PC-3 (cell line): ENCODE data around the gene NCCRP1.

ENCODE experiments used
- EZH2 ChIP-seq: fragments of 300-600 bp; sonication (generic); IDR thresholded peaks from one replicate; pipeline ENCODE4 v1.6.1; 2017; ENCODE audit warnings: antibody characterized with exemption, mild to moderate bottlenecking, low read length; ENCODE audit not compliant: unreplicated experiment
- EZH2phosphoT487 ChIP-seq: fragments of 300-600 bp; sonication (generic); IDR thresholded peaks from 2 replicates; pipeline ENCODE4 v1.6.1; 2018; ENCODE audit warnings: mild to moderate bottlenecking, antibody characterized with exemption, low read length, borderline replicate concordance
- TF ChIP-seq, protein P1 (sequence below): fragments of 300-600 bp; sonication (generic); conservative IDR thresholded peaks from 2 replicates; pipeline ENCODE4 v1.5.1; 2017; ENCODE audit warnings: antibody characterized with exemption, low read depth, mild to moderate bottlenecking, low read length

DNA sequence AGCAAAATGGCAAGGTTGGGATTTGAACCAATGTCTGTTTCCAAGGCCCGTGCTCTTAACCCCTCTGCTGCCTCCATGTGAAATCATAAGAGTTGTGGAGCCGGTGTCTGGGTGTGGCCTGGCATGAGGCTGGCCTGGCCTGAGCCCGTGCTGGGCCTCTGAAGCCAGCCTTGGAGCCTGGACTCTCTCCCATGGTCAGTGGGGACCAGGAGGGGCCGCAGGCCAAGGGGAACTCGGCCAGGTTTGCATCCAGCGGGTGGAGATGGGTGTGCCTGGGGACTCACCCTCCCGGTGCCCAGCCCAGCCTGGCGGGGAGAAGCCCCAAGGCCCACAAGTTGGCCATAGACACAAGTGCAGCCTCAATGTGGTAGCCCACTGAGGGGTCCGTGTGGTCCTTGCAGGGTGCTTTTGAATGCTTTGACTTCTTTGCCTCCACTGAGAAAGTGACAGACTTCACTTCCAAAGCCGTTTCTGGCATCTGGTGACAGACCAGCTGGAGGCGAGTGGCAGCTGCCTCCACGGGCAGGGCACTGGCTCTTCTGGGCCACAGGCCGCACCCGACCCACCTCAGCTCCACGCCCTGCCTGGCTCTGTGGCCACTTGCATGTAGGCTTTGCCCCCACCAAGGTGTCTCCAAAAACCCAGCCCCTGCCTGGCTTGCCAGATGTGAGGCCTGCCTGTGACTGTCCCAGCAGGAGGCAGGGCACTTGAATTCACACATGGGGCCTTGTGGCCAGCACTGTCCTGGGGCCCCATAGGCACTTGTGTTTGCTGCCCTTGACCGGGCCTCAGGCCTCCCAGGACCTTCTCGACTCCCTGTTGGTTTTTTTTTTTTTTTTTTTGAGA is 26.2 kb upstream of the NCCRP1 start:
- TF ChIP-seq, protein P1, sequence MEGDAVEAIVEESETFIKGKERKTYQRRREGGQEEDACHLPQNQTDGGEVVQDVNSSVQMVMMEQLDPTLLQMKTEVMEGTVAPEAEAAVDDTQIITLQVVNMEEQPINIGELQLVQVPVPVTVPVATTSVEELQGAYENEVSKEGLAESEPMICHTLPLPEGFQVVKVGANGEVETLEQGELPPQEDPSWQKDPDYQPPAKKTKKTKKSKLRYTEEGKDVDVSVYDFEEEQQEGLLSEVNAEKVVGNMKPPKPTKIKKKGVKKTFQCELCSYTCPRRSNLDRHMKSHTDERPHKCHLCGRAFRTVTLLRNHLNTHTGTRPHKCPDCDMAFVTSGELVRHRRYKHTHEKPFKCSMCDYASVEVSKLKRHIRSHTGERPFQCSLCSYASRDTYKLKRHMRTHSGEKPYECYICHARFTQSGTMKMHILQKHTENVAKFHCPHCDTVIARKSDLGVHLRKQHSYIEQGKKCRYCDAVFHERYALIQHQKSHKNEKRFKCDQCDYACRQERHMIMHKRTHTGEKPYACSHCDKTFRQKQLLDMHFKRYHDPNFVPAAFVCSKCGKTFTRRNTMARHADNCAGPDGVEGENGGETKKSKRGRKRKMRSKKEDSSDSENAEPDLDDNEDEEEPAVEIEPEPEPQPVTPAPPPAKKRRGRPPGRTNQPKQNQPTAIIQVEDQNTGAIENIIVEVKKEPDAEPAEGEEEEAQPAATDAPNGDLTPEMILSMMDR = no peak
- TF ChIP-seq EZH2 (no peak), EZH2phosphoT487 (no peak)
